GM18861 (cell line): Measurements from ENCODE around the gene MVK.

Source experiments
- ATAC-seq: cut with Tn5 transposase; IDR thresholded peaks from one replicate; pipeline ENCODE4 v1.9.1; 2021; ENCODE audit not compliant: unreplicated experiment

MVK gene

DNA sequence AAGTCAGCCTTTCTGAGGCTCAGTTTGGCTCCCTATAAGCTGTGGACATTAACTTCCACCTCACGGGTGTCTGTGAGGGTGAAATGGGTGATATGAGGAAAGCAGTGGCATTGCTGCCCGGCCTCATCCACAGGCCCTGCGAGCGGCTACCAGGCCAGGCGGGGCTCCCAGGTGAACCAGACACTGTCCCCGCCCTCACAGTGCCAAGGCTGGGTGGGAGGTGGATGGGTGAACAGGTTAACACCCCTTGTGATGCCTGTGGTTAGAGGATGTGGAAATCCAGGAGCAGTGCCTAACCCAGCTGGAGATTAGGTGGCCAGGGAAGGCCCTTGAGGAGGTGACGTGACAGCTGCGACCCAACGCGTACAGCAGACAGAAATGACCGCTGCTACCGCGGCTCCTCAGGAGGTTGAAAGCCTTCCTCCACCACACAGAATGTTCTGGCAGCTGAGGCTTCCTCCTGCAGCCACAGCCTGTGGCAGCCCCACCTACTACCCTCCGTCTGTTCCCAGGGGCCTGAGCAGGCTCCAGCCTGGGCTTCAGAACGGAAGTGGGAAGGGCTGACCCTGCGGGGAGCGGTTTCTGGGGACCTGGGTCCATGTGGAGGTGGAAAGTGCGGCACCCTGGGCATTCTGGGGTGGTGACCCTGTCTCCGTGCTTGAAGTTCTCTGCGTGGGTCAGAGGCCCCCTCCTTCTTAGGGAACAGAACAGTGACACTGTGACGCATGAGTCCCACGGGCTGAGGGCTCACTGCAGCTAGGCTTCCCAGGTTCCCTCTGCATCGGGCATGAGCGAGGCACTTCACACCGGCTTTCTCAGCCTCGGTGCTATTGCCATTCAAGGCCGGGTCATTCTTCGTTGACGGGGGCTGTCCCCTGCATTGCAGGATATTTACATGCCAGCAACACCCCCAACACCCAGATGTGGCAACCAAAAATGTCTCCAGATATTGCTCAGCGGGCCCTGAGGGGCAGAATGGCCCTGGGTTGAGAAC lies 10.0 kb upstream of the MVK start:
- no peak for ATAC-seq

DNA sequence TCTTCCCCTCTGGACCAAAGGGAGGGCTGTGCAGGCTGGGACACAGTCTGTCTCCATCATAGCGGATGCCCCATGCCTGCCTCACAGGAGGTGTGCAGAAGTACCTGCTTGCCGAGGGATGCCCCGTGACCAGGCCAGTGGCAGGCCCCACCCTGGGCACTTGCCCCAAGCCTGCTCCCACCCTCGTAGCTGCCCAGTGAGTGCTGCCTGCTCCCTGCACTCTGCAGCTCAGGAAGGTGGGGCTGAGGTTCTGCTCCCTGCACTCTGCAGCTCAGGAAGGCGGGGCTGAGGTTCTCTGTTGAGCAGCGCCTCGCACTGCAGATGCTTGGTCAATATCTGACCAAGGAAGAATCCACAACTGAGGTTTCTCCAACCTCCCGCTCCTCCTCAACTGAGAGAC lies 7.2 kb upstream of the MVK start:
- no peak for ATAC-seq

- ATAC-seq, result no peak
Measured at GRCh38 chr12:109567296-109567695, 6.3 kb upstream of the MVK start.

DNA sequence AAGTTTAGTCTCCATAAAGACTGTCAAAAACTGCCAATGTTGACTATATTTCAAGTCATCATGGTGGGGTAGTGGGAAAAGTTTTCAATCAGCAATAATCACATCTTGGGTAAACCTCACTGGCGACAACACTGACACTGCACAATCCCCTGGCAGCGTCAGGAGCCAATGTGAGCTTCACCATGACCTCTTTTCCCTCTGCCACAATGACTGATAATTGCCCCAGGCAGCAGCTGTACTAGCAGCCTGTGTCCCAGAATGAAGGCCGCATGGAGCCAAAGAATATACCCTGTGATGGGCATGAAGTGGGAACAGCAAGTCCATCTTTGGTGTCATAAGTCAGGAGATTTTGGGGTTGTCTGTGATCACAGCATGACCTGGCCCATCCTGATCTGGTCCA lies 5.6 kb upstream of the MVK start:
- no peak for ATAC-seq

GRCh38 chr12:109568486-109568885 lies 5.1 kb upstream of the MVK start:
- ATAC-seq, result no peak

DNA sequence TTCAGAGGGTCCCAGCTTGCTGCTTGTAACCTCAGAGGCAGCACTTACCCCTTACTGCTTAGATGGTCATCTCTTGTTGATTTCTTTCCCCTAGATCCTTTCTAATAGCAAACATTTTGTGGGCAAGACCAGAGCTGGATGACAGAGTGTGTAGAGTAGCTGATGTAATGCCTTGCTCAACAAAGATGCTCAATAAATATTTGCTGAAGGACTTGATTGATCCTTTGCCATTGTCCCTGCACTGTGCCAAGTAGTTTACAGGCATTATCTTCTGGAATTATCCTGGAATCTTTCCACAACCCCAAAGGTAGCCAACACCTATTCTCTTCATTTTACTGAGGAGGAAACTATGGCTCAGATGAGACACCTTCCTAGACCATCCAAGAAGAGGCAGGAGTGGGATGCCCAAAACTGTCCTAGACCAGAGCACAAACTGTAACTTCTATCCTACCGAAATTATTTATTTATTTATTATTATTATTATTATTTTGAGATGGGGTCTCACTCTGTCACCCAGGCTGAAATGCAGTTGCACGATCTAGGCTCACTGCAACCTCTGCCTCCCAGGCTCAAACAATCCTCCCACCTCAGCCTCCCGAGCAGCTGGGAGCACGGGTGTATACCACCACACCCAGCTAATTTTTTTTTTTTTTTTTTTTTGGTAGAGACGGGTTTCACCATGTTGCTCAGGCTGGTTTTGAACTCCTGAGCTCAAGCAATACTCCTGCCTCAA lies 1.7 kb upstream of the MVK start:
- ATAC-seq, result no peak

DNA sequence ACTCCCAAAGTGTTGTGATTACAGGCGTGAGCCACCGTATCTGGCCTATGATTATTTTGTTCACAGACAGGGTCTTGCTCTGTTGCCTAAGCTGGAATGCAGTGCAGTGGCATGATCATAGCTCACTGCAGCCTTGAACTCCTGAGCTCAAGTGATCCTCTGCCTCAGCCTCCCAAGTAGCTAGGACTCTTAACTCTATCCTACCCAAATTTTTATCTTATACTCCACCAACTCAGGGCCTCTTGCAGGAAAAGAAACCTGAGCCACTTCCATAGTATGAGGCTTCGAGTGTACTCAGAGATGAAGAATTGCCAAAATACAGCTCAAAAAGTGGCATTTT lies 1.1 kb upstream of the MVK start:
- no peak for ATAC-seq

DNA sequence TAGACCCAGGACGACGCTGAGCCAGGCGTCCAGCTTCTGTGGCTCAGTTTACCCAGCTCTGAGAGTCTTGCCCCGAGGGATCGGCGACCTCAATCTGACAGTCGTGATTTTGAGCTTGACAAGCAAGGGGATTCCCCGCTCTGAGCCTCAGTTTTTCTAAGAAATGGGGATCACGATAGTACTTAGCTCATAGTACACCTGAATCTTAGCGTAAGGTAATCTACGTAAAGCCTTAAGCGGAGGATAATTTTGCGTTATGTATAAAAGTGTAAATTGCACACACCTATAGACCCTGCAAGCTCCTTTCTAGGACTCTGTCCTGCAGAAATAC lies 285 bp downstream of the MVK start:
- peak; percentile 4 for ATAC-seq

DNA sequence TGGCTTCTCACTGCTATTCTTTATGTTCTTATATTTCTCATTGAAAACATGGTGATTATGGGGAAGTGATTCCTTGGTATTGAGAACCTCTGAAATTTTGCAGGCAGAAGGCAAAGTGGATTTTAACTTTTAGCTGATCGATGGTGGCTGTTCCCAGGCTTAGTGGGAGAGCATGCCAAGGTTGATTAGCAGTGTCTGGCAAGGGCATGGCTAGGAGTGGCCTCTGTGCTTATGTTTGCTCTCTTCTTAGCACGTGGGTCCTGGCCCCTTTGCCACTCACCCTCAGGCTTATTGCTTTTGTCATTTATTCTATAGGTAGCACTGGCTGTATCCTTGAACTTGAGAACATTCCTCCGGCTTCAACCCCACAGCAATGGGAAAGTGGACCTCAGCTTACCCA lies 2.1 kb downstream of the MVK start:
- no peak for ATAC-seq

GRCh38 chr12:109577311-109577710 lies 3.7 kb downstream of the MVK start:
- ATAC-seq, result no peak

GRCh38 chr12:109578330-109578927 lies 4.8 kb downstream of the MVK start:
- ATAC-seq, result no peak

DNA sequence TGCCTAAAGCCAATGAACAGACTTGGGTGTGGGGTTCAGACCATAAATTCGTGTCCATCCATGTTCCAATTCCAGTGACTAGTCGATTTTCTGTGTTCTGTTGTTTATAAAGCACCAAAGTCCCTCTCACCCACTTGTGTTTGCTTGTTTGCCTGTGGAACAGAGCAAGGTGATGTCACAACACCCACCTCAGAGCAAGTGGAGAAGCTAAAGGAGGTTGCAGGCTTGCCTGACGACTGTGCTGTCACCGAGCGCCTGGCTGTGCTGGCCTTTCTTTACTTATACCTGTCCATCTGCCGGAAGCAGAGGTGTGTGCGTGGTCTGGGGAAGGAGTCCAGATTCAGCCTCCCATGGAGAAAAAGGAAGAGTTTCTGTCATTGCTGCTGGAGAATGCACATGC lies 6.0 kb downstream of the MVK start:
- no peak for ATAC-seq

DNA sequence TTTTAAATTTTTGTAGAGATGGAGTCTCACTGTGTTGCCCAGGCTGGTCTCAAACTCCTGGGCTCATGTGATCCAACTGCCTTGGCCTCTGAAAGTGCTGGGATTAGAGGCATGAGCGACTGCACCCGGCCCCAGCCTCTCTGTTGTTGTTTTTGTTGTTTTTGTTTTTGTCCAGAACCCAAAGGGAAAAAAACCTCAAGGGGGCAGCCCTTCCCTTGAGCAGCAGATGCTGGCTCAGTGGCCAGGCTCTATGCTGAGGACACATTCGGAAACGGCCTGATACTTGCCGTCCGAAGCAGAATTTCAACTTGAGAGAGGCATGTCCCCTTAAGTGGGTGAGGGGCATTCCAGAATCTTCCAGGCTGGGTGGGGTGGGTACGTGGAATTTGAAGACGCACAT lies 6.7 kb downstream of the MVK start:
- ATAC-seq, result no peak

- no peak for ATAC-seq
Measured at GRCh38 chr12:109580684-109581333, 7.2 kb downstream of the MVK start.

DNA sequence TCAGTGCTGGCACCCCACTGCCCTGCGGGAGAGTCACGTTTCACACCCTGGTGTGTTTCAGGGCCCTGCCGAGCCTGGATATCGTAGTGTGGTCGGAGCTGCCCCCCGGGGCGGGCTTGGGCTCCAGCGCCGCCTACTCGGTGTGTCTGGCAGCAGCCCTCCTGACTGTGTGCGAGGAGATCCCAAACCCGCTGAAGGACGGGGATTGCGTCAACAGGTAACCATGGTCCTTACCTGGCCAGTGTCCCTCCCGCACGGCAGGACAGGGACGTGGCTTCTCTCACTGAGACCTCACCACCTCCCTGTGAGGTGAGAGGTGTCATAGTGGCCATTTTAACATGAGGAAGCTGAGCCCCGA lies 7.7 kb downstream of the MVK start:
- ATAC-seq, result no peak

- no peak for ATAC-seq
Measured at GRCh38 chr12:109581856-109582255, 8.3 kb downstream of the MVK start.

- ATAC-seq, result no peak
Measured at GRCh38 chr12:109582636-109583035, 9.0 kb downstream of the MVK start.

DNA sequence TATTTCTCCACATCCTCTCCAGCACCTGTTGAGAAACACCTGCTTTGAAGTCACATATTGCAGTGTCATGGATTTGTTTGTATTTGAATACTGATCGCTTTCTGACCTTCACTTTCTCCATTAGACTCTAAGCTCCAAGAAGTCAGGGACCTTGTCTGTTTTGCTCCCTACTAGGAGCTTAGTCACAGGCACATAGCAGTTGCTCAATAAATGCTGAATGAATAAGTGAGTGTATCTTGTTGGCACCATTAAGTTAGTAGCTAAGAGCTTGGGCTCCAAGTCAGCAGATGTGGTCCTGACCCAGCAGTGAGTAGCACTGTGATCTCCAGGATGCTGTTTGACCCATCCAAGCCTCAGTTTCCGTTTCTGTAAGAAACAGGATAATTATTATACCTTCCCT lies 10.1 kb downstream of the MVK start:
- no peak for ATAC-seq

GRCh38 chr12:109586385-109587296 lies 13.0 kb downstream of the MVK start:
- no peak for ATAC-seq

DNA sequence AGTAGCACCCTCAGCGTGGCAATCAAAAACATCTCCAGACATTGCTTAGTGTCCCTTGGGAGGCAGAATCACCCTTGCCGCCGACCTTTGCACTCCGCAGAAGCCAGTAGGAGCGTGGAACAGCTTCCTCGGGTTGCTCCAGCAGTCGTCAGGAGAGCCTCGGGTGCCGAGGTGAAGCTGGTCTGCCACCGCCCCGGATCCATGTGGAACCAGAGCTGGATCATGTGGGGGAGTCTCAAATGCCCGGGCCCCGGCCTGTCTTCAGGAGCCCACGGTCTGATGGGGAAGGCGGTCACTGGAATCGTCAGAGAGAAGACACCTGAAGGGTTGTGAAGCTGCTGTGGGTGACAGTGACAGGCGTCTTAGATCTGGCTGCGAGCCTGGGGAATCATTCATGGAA lies 14.3 kb downstream of the MVK start:
- ATAC-seq, result no peak
